CD4-positive, alpha-beta T cell treated with Interferon gamma for 1 hour (primary cell): Measurements from ENCODE around the gene CENPS.
A peak's percentile ranks its signal among the peaks of the same experiment; 100 is the strongest.
"Not testable (repeated sequence)": the region's sequence is repeated elsewhere in the genome, so short reads cannot be mapped to it uniquely, and the experiment has no call there.

Experiments used
- DNase-seq: peaks from one replicate; pipeline ENCODE4 v3.0.0-alpha.2; 2020

The CENPS gene

DNA sequence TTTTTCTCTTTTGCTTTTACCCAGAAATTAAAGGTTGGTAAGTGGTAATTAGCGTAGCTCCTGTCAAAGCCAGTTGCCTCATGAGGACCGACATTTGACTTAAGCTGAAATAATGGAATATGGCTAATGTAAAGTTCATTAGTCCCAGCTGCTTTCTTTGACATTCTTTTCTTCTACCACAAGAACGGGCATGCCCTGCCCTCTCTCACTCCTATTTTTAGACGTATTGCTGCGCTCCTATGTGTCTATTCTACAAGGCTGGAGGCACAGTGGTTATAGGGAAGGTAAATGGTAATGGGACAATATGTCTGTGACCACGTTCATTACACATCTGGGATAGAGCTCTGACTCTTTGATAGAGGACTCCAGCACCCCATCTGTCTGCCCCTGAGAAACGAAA, 26.4 kb downstream of the CENPS start:
- DNase-seq: no peak

DNA sequence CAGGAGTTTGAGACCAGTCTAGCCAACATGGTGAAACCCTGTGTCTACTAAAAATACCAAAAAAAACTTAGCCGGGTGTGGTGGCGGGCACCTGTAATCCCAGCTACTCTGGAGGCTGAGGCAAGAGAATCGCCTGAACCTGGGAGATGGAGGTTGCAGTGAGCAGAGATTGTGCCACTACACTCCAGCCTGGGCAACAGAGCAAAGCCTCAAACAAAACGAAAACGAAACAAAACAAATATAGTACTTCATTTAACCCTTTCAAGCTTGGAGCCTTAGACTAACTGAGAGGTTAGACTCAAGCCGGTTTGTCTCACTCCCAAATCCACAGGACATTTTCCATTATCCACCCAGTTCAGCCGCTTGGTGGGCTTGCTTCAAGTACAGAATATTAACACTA, 27.2 kb downstream of the CENPS start:
- DNase-seq: not testable (repeated sequence)

DNA sequence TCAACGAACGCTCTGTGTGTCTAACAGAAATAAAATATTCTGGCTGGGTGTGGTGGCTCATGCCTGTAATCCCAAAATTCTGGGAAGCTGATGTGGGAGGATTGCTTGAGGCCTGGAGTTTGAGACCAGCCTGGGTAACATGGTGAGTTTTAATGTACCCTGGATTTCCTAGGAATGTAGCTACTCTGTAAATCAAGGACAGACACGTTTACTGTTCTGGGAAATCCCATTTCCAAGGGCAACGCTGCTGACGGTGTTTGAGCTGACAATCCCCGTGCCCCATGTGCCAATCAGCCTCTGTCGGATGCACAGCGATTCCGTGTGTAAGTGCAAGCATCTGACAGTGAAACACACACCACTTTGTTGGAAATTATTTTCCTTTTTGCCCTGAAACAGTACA, 27.6 kb downstream of the CENPS start:
- DNase-seq: no peak

DNA sequence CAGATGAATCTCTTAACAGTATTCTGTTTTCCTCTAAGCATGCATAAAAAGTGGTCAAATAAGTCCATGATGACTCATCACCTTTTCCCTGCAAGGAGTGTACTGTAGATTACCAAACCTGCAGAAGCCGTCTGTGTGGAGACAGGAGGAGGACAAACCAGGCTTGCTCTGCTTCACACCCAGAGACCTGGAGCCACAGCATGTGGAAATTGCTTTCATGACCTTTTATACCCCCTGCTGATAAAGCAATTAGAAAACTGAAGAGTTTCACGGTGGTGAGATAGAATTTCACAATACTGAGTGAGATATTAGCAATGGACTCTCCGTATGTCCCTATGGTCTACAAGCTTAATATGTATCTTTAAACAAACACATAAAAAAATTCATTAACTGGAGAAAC, 29.0 kb downstream of the CENPS start:
- no peak for DNase-seq

DNA sequence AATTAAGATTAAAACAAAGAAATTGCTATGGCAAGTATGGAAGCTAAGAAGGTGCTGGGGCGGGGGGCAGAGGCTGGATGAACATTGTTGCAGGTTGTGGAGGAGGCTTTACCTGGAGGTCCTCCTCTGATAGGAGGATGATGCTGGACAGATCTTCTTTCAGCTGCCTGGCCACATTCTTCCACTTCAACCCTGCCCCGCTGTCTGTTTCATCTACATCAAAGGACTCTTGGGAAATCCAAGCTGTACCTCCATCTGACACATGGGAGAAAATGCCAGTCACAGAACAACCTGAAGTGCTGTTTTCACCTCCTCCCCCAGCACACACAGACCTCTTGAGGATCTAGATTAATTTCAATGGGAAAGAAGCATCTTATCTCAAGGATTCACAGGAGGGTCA, 36.8 kb downstream of the CENPS start:
- DNase-seq: no peak

GRCh38 chr1:10470043-10470442, 39.8 kb downstream of the CENPS start:
- DNase-seq: no peak

DNA sequence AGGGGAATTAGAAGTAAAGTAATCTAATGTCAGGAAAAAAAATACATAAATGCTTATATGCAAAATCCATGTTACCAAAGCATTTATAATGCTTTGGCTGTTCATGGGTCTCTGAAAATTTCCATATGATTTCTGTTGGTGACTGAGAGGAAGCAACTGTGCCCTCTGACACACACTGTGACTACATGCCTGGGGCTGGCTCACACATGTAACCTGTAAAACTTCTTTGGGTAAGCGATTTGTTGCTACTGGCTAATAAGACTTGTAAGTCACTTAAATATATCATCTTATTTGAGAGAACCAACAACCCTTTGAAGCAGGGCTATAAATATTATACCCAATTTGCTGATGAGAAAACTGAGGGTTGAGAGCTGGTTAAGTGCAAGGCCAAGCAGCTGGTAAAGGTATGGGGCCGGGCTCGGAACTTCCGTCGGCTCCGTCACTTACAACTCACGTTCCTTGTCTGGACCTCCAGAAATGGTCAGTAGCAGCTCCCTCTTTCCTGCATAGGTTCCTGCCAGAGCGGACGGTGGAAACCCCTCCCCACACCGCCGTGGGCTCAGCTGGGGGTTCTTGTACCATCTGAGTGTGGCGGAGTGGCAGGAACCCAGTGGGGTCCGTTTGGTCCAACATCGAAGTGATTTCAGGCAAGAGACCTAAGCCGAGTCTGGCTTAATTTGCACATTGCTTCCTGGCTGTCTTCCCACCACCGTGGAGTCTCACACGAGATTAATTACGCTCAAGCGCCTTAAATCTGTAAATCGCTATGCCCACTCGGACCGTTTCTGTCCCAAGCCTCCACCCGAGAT, 41.4 kb downstream of the CENPS start:
- no peak for DNase-seq

- DNase-seq: peak; percentile 90
These were observed 42.2 kb downstream of the CENPS start, which contains the start of gene DFFA for GRCh38 chr1:10472220-10473144. Gene DFFA (minus strand): TSS chr1:10472529. CDS start chr1:10472458, 71 bp downstream.

DNA sequence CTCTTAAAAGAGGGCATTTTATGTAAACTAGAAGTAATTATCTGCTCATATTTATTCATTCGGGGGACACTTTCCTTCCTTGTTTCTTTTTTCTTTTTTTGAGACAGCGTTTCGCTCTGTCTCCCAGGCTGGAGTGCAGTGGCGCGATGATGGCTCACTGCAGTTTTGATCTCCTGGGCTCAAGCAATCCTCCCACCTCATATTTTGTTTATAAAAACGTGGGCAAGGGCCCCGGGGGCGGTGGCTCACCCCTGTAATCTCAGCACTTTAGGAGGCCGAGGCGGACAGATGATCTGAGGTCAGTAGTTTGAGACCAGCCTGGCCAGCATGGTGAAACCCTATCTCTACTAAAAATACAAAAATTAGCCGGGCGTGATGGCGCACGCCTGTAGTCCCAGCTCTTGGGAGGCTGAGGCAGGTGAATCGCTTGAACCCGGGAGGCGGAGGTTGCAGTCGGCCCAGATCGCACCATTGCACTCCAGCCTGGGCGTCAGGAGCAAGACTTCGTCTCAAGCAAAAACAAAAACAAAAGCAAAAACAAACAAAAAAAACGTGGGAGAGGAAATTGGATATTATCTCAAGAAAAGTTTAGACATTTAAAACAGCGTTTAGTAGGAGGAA, 43.0 kb downstream of the CENPS start:
- DNase-seq: no peak

DNA sequence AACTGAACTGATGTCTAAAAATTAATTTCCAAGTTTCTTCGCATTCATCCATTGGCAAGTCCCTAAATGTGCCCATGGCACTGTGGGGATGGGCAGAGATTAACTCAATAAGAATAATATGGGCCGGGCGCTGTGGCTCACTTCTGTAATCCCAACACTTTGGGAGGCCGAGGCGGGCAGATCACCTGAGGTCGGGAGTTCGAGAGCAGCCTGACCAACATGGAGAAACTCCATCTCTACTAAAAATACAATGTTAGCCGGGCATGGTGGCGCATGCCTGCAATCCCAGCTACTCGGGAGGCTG, 44.0 kb downstream of the CENPS start:
- DNase-seq: not testable (repeated sequence)

- peak; percentile 79 for DNase-seq
These were observed 44.6 kb downstream of the CENPS start, which contains the start of gene PEX14 for GRCh38 chr1:10474613-10475507. Gene PEX14 (plus strand): TSS chr1:10474950. CDS start chr1:10474967, 17 bp downstream.

GRCh38 chr1:10475510-10475909, 45.3 kb downstream of the CENPS start:
- DNase-seq: no peak

DNA sequence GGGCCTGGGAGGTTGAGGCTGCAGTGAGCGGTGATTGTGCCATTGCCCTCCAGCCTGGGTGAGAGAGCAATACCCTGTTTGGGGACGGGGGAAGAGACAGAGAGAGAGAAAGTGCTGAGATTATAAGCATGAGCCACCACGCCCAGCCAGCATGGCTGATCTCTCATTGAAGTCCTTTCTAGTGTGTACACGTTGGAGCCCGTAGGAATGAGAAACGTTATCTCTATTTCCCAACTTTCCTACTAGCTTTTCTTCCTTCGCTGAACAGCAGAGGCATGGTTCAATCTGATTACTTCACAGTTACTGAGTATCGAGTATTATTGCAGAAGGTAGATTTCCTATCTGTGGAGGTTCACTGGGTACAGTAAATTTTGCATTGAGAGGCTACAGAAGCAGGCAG, 49.1 kb downstream of the CENPS start:
- no peak for DNase-seq

GRCh38 chr1:10480614-10481013, 50.4 kb downstream of the CENPS start:
- DNase-seq: no peak

DNA sequence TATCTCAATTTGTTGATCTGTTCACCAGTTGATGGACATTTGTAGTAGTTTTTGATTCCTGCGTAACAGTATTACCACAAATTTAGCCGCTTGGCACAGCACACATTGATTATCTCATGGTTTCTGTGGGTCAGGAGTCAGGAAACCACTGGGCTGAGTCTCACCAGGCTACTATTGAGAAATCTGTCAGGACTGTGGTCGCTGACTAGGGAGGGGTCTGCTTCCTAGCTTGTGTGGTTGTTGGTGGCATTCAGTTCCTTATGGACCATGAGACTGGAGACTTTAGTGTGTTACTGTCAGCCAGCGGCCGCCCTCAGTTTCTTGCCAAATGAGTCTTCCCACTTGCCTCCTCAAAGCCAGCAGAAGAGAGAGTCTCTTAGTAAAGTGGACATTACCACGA, 54.3 kb downstream of the CENPS start:
- DNase-seq: no peak

DNA sequence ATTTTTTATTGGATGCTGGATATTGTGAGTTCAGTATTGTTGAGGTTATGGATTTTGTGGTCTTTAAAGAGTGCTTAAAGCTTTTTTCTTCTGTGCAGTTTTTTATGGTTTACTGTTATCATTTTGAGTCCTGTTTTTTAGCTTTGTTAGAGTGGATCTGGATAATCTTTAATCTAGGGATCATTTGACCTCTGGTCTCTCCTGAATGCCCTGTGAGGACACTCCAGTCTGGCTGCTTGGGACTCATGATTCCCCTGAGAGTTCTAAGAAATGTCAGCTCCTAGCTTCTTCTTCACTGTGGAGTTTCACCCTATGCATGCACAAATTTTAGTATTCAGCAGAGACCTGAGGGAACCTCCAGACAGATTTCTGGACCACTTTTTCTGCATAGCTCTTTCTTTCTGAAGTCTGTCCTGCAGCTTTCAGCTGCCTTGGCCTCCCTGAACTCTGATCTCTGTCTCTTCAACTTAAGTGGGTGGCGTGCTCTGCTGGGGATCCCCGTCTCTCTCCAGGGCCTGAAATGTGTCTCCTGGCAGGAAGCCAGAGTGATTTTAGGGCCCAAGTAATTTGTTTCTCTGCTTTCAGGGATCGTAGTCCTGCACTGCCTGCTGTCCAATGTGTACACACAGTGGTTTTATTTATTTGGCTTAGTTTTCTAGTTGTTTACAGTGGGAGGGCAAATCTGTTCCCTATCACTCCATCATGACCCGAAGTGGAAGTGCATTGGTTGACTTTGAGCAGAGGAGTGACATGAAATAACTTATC, 59.2 kb downstream of the CENPS start:
- no peak for DNase-seq

GRCh38 chr1:10490286-10490970, 60.2 kb downstream of the CENPS start:
- no peak for DNase-seq
